ENCODE data around the gene TEKTIP1.

The TEKTIP1 gene

GRCh38 chr19:3538965-3539755 lies at the start of gene TEKTIP1:
Gene TEKTIP1, plus strand, starts transcription at chr19:3539174. Its CDS starts 4 bp downstream, at chr19:3539178.
- TF ChIP-seq CTCF (IDR thresholded peaks at IDR 0.05; ENCODE audit: insufficient read depth, low read depth, low read length, missing control alignments): no peak
- H3K4me3 ChIP-seq (ENCODE audit: low read length): no peak within 1 kb of the TSS
- no peak for DNase-seq (ENCODE audit: low read depth)

DNA sequence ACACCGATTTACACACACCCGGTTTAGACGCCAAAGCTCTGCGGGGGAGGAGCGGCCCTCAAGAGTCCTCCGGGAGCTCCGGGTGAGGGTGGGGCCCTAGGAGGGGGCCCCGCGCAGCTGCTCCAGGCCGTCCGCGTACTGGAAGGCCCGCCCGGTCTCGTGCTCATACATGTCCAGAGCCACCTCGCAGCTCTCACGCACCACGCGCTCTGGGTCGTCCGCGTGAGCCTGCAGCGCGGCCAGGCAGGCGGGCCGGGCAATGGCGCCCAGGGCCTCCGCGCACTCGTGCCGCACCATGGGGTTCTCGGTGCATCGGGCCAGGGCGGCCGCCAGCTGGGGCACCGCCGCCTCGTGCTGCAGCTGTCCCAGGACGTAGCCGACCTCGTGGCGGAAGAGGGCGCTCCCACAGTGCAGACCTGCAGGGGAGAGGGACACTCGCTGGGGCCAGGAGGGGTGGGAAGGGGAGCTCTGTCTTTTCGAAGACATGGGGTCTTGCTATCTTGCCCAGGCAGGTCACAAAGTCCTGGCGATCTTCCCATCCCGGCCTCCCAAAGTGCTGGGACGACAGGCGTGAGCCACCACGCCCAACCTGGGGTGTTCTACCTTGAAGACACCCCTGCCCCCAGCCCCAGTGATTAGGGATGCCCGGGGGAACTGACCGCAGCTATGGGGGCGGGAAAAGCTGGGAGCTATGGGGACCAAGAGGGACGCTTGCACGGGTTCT lies 47.4 kb upstream of the TEKTIP1 start:
- no peak for DNase-seq (ENCODE audit: low read depth)
- no peak overlapping the region for H3K4me3 ChIP-seq (ENCODE audit: low read length)
- no peak for TF ChIP-seq CTCF (IDR thresholded peaks at IDR 0.05; ENCODE audit: insufficient read depth, low read depth, low read length, missing control alignments)

DNA sequence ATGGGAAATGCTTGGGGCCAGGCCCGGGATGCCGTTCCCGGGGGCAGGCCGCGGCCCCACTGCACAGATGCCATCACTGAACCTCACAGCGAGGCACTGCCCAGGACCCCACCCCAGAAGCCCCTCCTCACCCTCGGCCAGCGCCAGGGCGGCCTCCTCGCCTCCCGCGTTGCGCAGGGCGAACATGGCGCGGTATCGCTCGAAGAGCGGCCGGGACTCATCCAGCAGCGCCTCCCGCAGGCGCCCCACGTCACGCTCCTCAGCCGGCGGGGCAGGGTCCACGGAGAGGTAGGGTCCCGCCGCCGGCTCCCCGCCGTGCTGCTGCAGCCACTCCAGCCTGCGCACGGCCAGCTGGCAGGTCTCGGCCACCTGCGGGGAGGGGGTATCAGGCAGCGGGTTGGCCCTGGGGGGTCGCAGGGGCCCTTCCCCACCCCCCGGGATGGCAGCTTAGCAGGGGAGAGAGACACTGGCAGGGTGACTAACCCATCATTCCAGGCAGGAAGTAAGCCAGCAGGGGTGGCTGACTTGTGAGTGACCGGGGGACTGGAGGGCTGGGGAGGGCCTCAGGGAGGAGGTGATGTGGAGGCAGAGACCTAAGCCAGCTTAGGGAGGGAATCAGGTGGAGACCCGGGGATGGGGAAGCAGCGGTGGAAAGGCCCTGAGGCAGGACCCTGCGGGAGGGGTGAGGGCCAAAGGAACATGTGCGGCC lies 46.7 kb upstream of the TEKTIP1 start:
- no peak for TF ChIP-seq CTCF (IDR thresholded peaks at IDR 0.05; ENCODE audit: insufficient read depth, low read depth, low read length, missing control alignments)
- no peak overlapping the region for H3K4me3 ChIP-seq (ENCODE audit: low read length)
- no peak for DNase-seq (ENCODE audit: low read depth)

- no peak for TF ChIP-seq CTCF (IDR thresholded peaks at IDR 0.05; ENCODE audit: insufficient read depth, low read depth, low read length, missing control alignments)
- no peak for DNase-seq (ENCODE audit: low read depth)
- H3K4me3 ChIP-seq (ENCODE audit: low read length): no peak overlapping the region
Measured at GRCh38 chr19:3492919-3493318, 46.1 kb upstream of the TEKTIP1 start.

DNA sequence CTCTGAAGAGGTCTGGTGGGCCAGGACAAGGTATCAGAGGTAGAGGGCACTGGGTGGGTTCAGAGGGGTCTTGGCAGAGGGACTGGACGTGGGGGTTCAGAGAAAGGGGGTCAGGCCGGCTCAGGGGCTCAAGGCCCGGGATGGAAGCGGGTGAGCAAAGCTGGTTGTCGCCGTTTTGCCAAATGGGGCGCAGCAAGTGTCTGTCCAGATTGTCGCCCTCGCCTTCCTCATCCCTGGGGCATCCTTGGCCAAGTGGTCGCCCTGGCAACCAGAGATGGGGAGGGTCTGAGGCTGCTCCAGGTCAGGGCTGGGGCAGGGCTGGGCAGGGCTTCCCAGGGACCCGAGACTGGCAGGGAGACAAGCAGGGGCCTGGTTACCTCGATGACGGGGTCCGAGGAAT lies 45.3 kb upstream of the TEKTIP1 start:
- DNase-seq (ENCODE audit: low read depth): no peak
- TF ChIP-seq CTCF (IDR thresholded peaks at IDR 0.05; ENCODE audit: insufficient read depth, low read depth, low read length, missing control alignments): no peak
- H3K4me3 ChIP-seq (ENCODE audit: low read length): no peak overlapping the region

GRCh38 chr19:3494051-3494450 lies 44.9 kb upstream of the TEKTIP1 start:
- no peak overlapping the region for H3K4me3 ChIP-seq (ENCODE audit: low read length)
- TF ChIP-seq CTCF (IDR thresholded peaks at IDR 0.05; ENCODE audit: insufficient read depth, low read depth, low read length, missing control alignments): no peak
- DNase-seq (ENCODE audit: low read depth): no peak
